CD1c-positive myeloid dendritic cell (primary cell): ENCODE measurements around the gene BTG2.
"Not testable (repeated sequence)": the region's sequence is repeated elsewhere in the genome, so short reads cannot be mapped to it uniquely, and the experiment has no call there.

ENCODE experiments used
- DNase-seq: peaks from one replicate; pipeline ENCODE4 v3.0.0-alpha.2; 2016; ENCODE audit errors: extremely low spot score

Gene BTG2, protein sequence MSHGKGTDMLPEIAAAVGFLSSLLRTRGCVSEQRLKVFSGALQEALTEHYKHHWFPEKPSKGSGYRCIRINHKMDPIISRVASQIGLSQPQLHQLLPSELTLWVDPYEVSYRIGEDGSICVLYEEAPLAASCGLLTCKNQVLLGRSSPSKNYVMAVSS

DNA sequence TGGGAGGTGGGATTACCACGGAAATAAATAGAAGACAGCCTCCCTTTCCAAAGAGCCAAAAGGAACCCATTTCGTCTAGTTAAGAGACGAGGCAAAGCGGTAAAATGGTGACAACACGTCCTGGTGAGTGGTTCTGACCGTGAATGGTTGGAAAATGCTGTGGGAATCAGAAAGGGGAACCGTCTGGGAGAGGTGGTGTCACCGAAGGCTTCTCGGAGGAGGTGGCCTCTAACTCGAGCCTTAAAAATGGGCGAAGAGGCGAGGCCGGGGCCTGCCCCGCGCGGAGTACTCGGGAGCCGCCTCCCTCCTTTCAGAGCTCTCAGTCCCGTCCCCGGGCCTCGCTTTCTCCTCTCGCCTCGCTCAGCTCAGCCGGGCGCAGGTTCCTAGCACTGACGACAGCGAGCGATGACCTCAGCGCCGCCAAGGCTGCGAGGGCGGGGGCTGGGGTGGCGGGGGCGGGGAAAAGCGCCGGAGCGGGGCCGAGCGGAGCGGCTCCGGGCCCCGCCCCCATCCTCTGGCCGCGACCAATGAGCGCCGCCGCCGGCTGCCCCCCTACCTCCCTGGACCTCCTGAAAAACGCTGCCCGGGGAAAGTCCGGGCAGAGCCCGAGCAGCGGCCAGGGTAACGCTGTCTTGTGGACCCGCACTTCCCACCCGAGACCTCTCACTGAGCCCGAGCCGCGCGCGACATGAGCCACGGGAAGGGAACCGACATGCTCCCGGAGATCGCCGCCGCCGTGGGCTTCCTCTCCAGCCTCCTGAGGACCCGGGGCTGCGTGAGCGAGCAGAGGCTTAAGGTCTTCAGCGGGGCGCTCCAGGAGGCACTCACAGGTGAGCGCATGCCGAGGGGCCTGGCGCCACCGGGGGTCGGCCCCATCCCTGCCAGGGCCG is at the start of gene BTG2:
Gene BTG2, plus strand, starts transcription at position 601 of the 890 bp plus-strand sequence. Its CDS starts 88 bp downstream, at position 689.
- peak; percentile 94 for DNase-seq

DNA sequence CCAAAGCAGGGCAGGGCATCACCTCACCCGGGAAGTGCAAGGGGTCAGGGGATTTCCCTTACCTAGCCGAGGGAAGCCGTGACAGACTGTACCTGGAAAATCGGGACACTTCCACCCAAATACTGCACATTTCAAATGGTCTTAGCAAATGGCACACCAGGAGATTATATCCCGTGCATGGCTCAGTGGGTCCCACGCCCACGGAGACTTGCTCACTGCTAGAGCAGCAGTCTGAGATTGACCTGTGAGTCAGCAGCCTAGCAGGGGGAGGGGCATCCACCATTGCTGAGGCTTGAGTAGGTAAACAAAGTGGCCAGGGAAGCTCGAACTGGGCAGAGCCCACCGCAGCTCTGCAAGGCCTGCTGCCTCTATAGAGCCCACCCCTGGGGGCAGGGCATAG is 48.7 kb upstream of the BTG2 start:
- not testable (repeated sequence) for DNase-seq

DNA sequence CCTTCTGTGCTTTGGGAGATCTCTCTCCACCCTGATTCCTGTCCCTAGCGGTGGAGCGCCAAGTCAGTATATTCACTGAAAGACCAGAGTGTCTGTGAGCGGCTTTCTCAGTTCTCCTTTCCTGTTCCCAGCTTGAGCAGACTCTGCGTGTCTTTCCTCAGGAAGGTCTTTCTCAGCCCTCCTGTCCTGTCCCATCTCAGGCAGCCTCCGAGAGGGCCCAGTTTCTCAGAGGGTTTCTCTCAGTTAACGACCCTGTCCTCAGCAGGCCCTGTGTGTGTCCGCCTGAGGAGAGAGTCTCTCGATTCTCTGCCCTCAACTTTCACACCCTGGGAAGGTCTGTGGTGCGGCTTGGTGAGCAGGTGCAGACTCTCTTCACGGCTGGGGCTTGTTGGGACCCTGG is 41.8 kb upstream of the BTG2 start:
- DNase-seq, result peak; percentile 50

DNA sequence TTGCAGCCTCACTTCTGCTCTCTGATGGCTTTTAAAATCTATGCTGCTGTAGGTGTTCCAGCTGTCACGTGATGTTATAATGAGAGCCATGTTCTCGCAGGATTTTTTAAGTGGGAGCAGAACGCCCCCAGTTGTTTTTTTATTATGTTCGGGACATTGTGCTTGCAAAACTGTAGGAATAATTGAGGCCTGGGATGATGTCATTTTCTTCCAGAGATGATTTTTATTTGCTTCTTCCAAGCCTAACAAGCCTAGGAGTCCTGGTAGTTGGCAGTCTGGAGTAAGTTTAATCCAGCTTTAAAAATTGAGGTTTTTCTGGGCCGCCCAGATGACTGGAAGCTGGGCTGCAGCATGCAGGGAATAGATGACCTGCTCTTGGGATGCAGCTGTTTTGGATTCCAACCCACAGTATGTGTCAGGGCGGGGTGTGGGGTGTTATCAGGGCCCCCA is 41.2 kb upstream of the BTG2 start:
- DNase-seq, result no peak

DNA sequence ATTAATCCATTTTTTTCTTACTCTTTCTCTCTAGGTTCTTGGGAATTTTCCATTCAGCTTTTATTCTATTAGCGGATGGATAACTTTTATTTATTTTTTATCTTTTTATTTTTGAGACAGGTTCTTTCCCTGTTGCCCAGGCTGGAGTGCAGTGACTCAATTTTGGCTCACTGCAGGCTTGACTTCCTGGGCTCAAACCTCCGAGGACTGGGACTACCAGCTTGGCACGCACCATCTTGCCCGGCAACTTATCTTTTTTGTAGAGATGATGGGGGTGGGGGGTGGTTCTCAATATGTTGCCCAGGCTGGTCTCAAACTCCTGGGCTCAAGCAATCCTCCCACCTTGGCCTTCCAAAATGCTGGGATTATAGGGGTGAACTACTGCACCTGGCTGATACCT is 39.8 kb upstream of the BTG2 start:
- no peak for DNase-seq

DNA sequence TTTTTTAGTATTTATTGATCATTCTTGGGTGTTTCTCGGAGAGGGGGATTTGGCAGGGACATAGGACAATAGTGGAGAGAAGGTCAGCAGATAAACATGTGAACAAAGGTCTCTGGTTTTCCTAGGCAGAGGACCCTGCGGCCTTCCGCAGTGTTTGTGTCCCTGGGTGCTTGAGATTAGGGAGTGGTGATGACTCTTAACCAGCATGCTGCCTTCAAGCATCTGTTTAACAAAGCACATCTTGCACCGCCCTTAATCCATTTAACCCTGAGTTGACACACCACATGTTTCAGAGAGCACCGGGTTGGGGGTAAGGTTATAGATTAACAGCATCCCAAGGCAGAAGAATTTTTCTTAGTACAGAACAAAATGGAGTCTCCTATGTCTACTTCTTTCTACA is 39.2 kb upstream of the BTG2 start:
- not testable (repeated sequence) for DNase-seq

DNA sequence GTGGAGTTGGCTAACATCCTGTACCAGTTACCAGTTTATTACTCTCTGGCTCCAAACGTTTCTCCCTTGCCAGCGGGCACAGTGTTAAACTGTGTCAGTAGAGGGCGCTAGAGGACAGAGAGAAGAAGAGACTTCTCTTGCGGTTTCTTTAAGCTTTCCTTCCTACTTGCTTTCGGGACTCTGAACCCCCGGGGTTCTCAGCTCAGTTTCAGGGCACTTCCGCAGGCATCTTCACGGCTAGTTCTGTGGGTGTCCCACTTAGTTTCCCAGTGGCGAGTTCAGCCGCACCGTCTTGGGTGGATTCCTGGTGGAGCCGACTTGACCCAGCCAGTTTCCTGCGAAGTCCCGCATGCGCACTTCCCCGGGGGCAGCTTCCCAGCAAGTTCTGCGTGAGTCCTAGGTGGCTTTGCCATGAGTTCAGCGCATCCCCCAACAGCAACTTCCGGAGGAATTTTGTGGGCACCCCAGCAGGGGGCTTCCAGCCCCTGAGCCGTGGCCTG is 37.9 kb upstream of the BTG2 start:
- DNase-seq, result peak; percentile 93

DNA sequence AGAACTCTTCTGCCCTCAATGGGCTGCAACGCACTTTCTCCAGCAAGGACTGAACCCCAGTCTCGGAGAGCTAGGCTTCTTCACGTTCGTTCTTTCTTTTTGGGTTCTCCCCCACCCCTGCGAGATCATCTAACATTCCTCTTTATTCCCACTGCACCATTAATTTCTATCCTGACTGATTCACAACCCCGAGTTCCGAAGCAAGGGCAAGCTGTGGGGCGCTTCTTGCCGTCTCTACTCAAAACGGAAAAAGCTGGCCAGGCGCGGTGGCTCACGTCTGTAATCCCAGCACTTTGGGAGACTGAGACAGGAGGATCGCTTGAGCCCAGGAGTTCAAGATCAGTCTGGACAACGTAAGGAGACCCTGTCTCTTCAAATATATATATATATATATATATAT is 37.4 kb upstream of the BTG2 start:
- no peak for DNase-seq

DNA sequence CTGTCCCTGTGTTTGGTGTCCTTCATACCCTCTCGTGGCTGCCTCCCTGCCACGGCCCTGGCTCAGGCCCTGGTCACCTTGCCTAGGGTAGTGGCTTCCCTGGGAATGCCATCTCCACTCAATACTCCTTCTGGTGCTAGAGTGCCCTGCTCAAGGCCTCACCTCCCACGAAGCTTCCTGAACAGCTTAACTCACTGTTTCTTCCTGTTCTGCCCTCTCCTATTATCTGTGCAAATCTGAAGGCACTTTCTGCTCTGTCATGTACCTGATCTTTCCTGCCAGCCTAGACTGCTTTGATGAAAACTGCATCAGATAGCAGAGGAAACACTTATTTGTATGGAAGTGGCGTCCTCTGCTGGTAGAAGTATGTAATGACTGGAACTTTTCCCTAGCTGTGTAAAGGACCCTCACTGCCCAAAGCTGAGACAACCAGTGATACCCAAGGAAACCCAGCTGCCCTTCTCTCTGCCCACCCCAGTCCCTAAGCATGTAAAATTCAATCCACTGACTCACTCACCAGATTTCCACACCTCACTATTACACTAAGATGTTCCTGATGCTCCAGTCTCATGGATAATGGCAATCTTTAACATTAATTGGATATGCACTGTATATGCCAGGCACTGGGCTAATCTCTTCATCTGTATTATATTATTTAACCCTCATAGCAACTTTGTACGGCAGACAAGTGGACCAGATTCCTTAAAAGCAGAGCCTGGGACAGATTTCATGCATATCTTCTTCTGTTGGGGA is 36.2 kb upstream of the BTG2 start:
- DNase-seq, result peak; percentile 80

DNA sequence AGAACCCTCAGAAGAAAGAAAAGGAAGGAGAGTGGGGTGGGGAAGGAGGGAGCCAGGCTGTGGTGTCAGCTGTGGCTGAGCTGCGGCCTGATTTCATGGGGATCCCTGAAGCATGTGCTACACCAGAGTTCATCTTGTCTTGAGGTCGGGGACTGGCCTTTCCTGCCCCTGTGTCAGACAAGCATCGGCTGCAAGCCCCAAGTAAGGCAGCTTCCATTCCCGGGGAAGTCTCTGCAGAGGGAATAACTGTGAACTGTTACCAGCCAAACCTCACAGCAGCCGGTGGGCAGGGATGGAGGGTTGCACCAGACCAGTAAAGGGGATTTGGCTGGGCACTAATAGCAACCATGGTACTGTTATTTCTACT is 35.7 kb upstream of the BTG2 start:
- no peak for DNase-seq

DNA sequence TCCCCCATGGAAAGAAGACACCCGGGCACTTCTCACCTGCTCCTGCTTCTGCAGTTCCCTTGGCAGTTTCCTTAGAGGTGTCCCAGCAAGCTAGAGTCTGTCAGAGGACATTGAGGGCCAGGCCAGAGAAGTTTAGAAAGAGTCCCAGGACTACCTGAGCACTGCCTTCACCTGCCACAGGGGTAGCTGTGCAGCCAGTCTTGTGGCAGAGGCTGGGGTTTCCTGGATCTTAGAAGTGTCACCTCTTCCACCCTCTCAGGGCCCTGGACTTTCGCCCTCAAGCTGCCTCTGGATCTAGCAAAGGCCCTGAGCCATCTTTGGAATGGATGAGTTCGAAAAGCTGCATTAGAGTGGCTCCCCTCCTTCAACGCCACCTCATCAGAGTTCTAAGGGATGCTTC is 34.9 kb upstream of the BTG2 start:
- DNase-seq, result no peak

DNA sequence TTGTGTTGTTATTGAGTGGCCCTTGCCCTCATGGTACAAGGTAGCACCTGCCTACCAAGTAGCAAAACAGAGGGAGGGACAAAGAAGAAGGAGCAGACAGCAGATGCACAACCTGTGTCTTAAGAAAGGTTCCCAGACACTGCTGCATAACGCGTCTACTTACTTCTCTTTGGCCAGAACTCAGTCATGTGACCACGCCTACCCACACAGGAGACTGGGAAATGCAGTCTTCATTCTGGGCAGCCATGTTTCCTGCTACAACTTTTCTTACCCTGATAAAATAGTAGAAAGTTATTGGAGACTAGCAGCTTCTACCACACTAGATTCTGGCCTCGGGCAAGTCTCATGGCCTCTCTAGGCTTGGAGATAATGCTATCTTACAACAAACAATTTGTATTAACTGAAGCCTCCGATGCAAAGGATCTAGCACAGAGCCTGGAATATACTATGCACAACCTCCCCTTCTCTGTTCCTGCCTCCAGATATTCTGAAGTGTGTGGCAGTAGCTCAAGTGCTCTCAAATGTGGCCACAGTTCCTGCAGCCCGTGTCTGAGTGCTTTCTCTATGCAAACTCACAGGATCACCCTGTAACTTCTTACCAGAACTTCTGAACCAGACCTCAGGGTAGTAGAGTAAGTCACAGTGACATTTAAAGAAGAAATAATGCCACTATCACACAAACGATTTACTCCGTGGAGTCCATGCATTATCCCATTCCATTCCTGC is 34.1 kb upstream of the BTG2 start:
- DNase-seq, result peak; percentile 86

DNA sequence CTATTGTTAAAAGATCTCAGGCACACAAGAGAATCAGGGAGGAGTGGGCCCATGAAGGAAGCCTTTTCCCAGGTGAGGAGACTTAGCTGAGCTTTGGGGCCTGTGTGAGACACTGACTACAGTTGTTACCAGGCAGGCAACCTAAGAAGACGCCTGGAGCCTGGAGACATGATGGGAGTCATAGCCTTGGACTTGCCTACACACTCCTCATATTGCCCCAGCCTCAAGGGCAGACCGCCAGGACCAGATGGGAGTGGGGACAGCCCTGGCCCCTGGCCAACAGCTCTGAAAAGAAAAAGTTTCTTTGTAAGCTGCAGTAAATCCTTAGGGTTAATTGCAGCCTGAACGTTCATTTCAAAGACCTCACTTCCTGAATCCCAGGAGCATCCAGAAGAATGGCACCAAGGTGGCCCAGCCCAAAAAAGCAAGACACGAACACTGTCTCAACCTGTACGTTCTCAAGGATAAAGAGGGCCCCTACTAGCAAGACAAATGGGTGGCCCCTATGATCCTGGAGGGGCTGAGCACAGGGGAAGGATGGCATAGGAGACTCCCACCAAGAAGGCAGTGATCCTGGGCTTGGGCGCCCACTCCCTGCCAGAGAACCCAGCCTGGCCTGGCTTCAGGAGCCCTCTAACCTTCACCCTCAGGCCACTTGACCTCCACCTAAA is 33.2 kb upstream of the BTG2 start:
- no peak for DNase-seq

DNA sequence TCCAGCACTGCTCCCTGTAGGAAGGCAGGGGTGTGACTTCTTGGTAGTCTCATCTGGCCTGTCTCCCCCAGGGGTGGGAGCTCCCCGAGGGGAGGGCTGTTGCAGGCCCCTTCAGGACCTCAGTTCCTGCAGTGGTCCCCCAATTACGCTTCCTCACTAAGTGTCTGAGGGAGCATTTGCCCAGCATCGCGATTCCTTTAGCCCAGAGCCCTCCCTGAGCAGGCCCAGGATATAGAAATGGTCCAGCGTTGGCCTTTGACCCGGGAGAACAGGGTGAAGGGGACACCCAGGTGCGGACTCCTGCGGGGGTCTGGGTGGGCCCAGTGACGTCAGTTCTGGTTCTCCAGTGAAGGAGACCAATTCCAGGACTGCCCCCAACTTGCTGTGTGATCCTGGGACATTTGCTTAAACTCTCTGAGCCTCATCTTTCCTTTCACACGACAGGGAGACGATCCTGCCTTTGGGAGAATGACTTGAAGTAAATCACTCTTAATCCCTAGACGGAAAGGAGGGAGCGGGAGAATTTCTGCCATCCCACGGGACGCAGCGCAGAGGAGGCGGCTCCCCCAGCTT is 32.6 kb upstream of the BTG2 start:
- no peak for DNase-seq

DNA sequence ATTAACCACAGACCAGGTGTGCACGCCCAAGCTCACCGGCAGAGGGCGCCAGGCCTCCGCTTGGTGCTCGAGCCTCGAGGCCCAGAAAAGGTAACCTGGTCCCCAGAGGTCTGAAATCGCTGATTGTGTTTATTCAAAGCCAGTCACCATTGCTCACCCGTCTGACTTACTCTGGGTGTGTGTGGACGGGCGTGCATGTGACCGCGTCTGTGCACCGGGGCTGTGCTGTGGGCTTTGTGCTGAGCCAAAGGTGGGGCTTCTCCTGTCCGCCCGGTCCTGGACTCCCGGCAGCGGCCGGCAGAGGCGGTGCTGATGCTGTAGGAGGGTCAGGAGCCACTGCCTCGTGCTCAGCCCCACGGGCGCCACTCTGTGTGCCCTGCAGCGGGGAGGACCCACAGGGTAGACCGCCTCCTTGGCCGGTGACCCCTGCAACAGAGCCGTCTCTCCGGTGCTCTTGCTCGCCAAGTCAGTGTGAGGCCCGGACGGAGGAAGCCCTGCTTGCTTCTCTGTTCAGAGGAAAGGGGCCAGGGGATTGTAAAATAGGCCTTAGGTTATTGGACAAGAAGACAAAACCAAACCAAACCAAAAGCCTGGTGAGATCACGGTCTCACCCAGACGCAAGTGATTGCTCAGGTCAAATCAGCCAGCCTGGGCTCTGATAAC is 32.0 kb upstream of the BTG2 start:
- peak; percentile 94 for DNase-seq

DNA sequence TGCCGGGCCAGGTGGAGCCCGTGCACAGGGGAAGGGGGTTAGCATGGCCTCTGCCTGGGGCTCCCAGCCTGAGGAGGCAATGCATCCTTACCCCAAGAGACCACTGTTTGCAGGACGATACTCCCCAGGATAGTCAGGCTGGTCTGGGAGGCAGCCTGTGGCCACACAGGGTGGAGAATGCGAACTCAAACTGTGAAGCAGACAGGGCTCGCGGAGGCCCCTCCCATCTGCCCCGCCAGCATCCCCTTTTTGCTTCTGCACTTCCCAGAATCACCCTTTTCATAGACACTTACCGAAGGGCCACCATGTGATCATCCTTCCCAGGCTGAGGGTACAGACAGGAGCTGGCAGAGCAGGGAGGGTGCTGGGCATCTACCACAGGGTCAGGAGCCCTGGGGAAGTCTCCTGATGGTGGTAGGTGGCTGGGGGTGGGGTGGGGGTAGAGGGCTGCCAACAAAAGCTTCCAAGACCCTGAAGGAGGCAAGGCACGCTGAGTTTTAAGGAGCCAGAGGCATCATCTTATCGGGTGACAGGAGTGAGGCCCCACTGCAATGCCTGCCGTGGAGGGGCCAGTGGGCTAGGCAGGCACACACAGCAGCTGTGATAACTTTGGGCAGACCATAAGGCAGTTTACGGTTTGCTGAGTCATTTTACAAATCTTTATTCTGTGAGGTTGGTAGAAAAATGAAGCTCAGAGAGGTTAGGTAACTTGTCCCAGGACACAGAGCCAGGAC is 31.3 kb upstream of the BTG2 start:
- peak; percentile 84 for DNase-seq

DNA sequence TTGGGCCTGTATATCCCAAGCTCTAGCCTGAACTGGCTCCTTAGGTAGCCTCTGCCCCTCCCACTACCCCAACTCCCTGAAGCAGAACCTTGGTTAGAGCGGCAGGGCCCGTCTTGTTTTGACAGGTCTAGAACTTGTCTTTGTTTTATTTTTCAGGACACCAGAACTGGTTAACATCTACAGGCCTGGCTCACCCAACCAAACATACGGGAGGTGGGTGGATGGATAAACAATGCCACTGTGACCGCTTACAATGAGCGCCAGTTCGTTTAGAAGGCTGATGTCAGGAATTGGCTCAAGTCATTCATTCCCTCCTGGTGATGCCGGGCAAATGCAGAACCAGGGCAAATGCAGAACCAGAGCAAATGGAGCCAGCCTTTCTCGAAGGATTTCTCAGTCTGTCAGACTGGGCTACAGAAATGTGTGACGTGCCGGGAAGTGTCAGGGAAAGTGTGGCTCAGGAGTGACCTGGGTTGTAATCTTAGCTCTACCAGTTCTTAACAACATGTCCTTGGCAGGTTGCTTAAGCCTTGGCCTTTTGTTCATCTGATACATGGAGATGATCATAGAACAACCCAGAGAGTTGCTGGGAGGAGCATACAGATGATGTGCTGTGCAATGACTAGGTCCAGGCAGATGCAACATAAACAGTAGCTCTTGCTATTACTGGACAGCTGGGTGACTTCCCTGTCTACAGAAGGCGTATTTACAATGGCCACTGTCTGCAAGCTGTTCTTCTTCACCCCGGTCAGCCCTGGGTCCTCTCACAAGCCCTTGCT is 30.5 kb upstream of the BTG2 start:
- peak; percentile 86 for DNase-seq

DNA sequence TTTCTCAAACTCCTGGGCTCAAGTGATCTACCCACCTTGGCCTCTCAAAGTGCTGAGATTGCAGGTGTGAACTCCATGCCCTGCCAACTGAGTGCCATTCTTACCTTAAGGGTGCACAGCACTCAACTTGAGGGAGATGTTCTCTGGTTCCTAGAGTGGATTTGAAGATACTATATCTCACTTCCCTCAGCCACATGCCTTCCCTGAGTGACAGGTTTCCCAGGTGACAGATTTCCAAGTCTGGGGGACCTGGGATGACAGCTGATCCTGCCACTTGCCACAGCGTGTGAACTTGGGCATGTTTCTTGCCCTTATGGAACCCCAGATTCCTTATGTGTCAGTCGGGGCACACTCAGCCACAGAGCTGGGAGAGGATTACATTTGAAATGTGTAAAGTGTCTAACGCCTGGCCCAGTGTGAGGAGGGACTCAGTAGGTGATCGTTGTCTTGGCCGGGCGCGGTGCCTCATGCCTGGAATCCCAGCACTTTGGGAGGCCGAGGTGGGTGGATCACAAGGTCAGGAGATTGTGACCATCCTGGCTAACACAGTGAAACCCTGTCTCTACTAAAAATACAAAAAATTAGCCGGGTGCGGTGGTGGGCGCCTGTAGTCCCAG is 29.6 kb upstream of the BTG2 start:
- no peak for DNase-seq
